HEK293 (cell line): Measurements from ENCODE around the gene TMEM91.

ENCODE experiments used
- CTCF ChIA-PET: fragments of 350-600 bp; formaldehyde crosslinking; extraction: SDS; loops from one replicate; lab custom pipeline; 2021; ENCODE audit warnings: antibody characterized with exemption; lab: Yijun Ruan, JAX
- POLR2A ChIA-PET: fragments of 300-600 bp; formaldehyde crosslinking; extraction: SDS; loops from one replicate; lab custom pipeline; 2020; ENCODE audit warnings: antibody characterized with exemption, inconsistent platforms; lab: Yijun Ruan, JAX
- H3K27ac ChIP-seq: fragments of 200-500 bp; sonication (Bioruptor generic); 2 replicates; pipeline ENCODE4 v1.5.1; 2014; ENCODE audit warnings: low read depth, low read length, control low read depth, inconsistent platforms; ENCODE audit errors: extremely low read depth
- H3K36me3 ChIP-seq, 2 experiments: fragments of 200-500 bp in 1 of 2; sonication (Bioruptor generic) in 1 of 2; 1 replicate in 1 of 2; 2 replicates in 1 of 2; pipeline ENCODE4 v1.5.1; 2014 to 2017; ENCODE audit warnings: inconsistent platforms in 2 of 2, low read length in 2 of 2; ENCODE audit not compliant: control insufficient read depth in 2 of 2, insufficient read depth in 1 of 2
- H3K4me1 ChIP-seq: fragments of 200-500 bp; sonication (Bioruptor generic); 2 replicates; pipeline ENCODE4 v1.5.1; 2014; ENCODE audit warnings: mild to moderate bottlenecking, low read length, inconsistent platforms; ENCODE audit not compliant: control insufficient read depth, insufficient read depth
- H3K4me3 ChIP-seq: 2 replicates; pipeline ENCODE4 v1.5.1; 2011; ENCODE audit warnings: low read depth, mild to moderate bottlenecking, control low read depth, low read length, moderate library complexity
- H3K9me3 ChIP-seq: fragments of 200-500 bp; sonication (Bioruptor generic); 2 replicates; pipeline ENCODE4 v1.5.1; 2014; ENCODE audit warnings: low read depth, low read length, inconsistent platforms; ENCODE audit not compliant: control insufficient read depth, insufficient read depth
- EGR2 ChIP-seq: fragments of 450-650 bp; formaldehyde crosslinking; IDR thresholded peaks from 2 replicates; pipeline ENCODE4 v1.5.1; 2016; ENCODE audit warnings: low read depth, missing biosample characterization, missing genetic modification characterization
- ELK4 ChIP-seq: IDR thresholded peaks from 2 replicates; pipeline ENCODE4 v1.6.1; 2011; ENCODE audit warnings: mild to moderate bottlenecking, low read depth, low read length, borderline replicate concordance
- HOXA7 ChIP-seq: sonication (generic); formaldehyde crosslinking; IDR thresholded peaks from 2 replicates; pipeline ENCODE4 v1.8.1; 2022; ENCODE audit warnings: missing genetic modification reagents, borderline replicate concordance
- PRDM10 ChIP-seq: fragments of 450-650 bp; formaldehyde crosslinking; IDR thresholded peaks from 2 replicates; pipeline ENCODE4 v1.5.1; 2016; ENCODE audit warnings: missing biosample characterization, missing genetic modification characterization
- RBAK ChIP-seq: fragments of 450-650 bp; formaldehyde crosslinking; IDR thresholded peaks from 2 replicates; pipeline ENCODE4 v1.5.1; 2016; ENCODE audit warnings: missing biosample characterization, missing genetic modification characterization
- SCRT2 ChIP-seq: fragments of 450-650 bp; formaldehyde crosslinking; IDR thresholded peaks from 2 replicates; pipeline ENCODE4 v1.5.1; 2016; ENCODE audit warnings: missing biosample characterization, missing genetic modification characterization
- ZBTB48 ChIP-seq: fragments of 450-650 bp; formaldehyde crosslinking; IDR thresholded peaks from 2 replicates; pipeline ENCODE4 v1.5.1; 2016; ENCODE audit warnings: missing biosample characterization, missing genetic modification characterization
- ZFHX2 ChIP-seq: fragments of 450-650 bp; formaldehyde crosslinking; conservative IDR thresholded peaks from 2 replicates; pipeline ENCODE4 v1.5.1; 2016; ENCODE audit warnings: missing biosample characterization, missing genetic modification characterization
- ZFP3 ChIP-seq: fragments of 450-650 bp; formaldehyde crosslinking; IDR thresholded peaks from 2 replicates; pipeline ENCODE4 v1.5.1; 2016; ENCODE audit warnings: low read depth, missing biosample characterization, missing genetic modification characterization
- ZNF121 ChIP-seq: fragments of 450-650 bp; formaldehyde crosslinking; IDR thresholded peaks from 2 replicates; pipeline ENCODE4 v1.5.1; 2016; ENCODE audit warnings: missing biosample characterization, missing genetic modification characterization
- ZNF175 ChIP-seq: fragments of 450-650 bp; formaldehyde crosslinking; IDR thresholded peaks from 2 replicates; pipeline ENCODE4 v1.5.1; 2016; ENCODE audit warnings: missing biosample characterization, missing genetic modification characterization
- ZNF221 ChIP-seq: fragments of 450-650 bp; formaldehyde crosslinking; IDR thresholded peaks from 2 replicates; pipeline ENCODE4 v1.5.1; 2017; ENCODE audit warnings: missing biosample characterization, missing genetic modification characterization, borderline replicate concordance
- ZNF23 ChIP-seq: fragments of 450-650 bp; formaldehyde crosslinking; IDR thresholded peaks from 2 replicates; pipeline ENCODE4 v1.5.1; 2016; ENCODE audit warnings: missing biosample characterization, missing genetic modification characterization, borderline replicate concordance
- ZNF26 ChIP-seq: fragments of 450-650 bp; formaldehyde crosslinking; IDR thresholded peaks from 2 replicates; pipeline ENCODE4 v1.5.1; 2016; ENCODE audit warnings: missing biosample characterization, missing genetic modification characterization
- ZNF501 ChIP-seq: fragments of 450-650 bp; formaldehyde crosslinking; IDR thresholded peaks from 2 replicates; pipeline ENCODE4 v1.5.1; 2016; ENCODE audit warnings: missing biosample characterization, missing genetic modification characterization
- ZNF623 ChIP-seq: fragments of 450-650 bp; formaldehyde crosslinking; IDR thresholded peaks from 2 replicates; pipeline ENCODE4 v1.5.1; 2016; ENCODE audit warnings: missing biosample characterization, missing genetic modification characterization
- TF ChIP-seq, protein P1 (sequence below): fragments of 450-650 bp; IDR thresholded peaks from 2 replicates; pipeline ENCODE4 v1.5.1; 2018; ENCODE audit warnings: missing biosample characterization, missing genetic modification characterization

TMEM91 gene

GRCh38 chr19:41409288-41409687 is 33.0 kb downstream of the TMEM91 start (continued):
- no peak for TF ChIP-seq ZNF26 (tag by site-specific recombination)

- Histone ChIP-seq H3K4me1 (peaks cover 5% of the 10 kb centered on the region; the same call in 1 of the 2 replicates), H3K4me3 (no peak overlapping the region)
- POLR2A ChIA-PET: interaction anchor here (0.7 to 2.6 kb wide), 7 partner anchors 8 to 432 kb away, joined by 3 to 10 read pairs (median 6); partner anchors contain the start of genes B3GNT8, B9D2 and DMAC2
Observed at GRCh38 chr19:41410336-41411054, 34.2 kb downstream of the TMEM91 start.

GRCh38 chr19:41411100-41411967 is 35.0 kb downstream of the TMEM91 start:
- no peak overlapping the region for H3K4me3 ChIP-seq
- TF ChIP-seq ZNF623 (tag by site-specific recombination): no peak
- no peak for TF ChIP-seq RBAK
- peak; percentile 45; the same call in 1 of the 2 replicates for TF ChIP-seq ZFHX2 (tag by site-specific recombination)
- TF ChIP-seq PRDM10: peak; percentile 62
- TF ChIP-seq EGR2 (tag by site-specific recombination): 0 out of 2 replicates have a peak, but pooled peaks have one; percentile 33
- no peak for TF ChIP-seq ZNF121 (tag by site-specific recombination)
- no peak for TF ChIP-seq ZBTB48 (tag by site-specific recombination)
- TF ChIP-seq HOXA7 (CRISPR knock-in tag): no peak
- TF ChIP-seq ZNF23 (tag by site-specific recombination): no peak
- TF ChIP-seq ZNF175: no peak
- TF ChIP-seq ZFP3 (tag by site-specific recombination): no peak
- no peaks in the 10 kb centered on the region for H3K9me3 ChIP-seq
- CTCF ChIA-PET: interaction anchor here (0.6 kb wide), 1 partner anchor 9 kb away, joined by 5 read pairs; no protein-coding TSS in a partner anchor
- peaks cover 4 to 22% of the 10 kb centered on the region in 2 experiments; a peak in 2 of 3 replicates for H3K36me3 ChIP-seq
- POLR2A ChIA-PET: interaction anchor here (1.3 kb wide), 1 partner anchor 28 kb away, joined by 4 read pairs; the partner anchor contains the start of gene DMAC2
- H3K4me1 ChIP-seq: peaks cover 5% of the 10 kb centered on the region; the same call in 1 of the 2 replicates
- no peak overlapping the region for H3K27ac ChIP-seq

More at GRCh38 chr19:41410336-41411054, 34.2 kb downstream of the TMEM91 start:
- peaks cover 4 to 22% of the 10 kb centered on the region in 2 experiments; a peak in 2 of 3 replicates for H3K36me3 ChIP-seq
- CTCF ChIA-PET: interaction anchor here (0.5 to 1.7 kb wide), 3 partner anchors 10 to 343 kb away, joined by 3 to 7 read pairs (median 5); no protein-coding TSS in a partner anchor
- no peak for TF ChIP-seq ZNF501 (tag by site-specific recombination)
- no peak for TF ChIP-seq SCRT2 (tag by site-specific recombination)
- TF ChIP-seq, protein P1, sequence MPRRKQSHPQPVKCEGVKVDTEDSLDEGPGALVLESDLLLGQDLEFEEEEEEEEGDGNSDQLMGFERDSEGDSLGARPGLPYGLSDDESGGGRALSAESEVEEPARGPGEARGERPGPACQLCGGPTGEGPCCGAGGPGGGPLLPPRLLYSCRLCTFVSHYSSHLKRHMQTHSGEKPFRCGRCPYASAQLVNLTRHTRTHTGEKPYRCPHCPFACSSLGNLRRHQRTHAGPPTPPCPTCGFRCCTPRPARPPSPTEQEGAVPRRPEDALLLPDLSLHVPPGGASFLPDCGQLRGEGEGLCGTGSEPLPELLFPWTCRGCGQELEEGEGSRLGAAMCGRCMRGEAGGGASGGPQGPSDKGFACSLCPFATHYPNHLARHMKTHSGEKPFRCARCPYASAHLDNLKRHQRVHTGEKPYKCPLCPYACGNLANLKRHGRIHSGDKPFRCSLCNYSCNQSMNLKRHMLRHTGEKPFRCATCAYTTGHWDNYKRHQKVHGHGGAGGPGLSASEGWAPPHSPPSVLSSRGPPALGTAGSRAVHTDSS (tag by site-specific recombination): no peak
- TF ChIP-seq ELK4: no peak
- TF ChIP-seq ZNF221: no peak
- TF ChIP-seq, all 188 proteins: peak for 0
- Histone ChIP-seq H3K27ac (no peak overlapping the region), H3K9me3 (no peaks in the 10 kb centered on the region)
